8988T (cell line): ENCODE results near the gene CLCF1.

Experiments
- DNase-seq: peaks from one replicate; pipeline ENCODE4 v3.0.0; 2011

The CLCF1 gene

GRCh38 chr11:67373648-67374570 is 511 bp upstream of the CLCF1 start:
- DNase-seq = peak; percentile 98

- peak; percentile 64 for DNase-seq
Measured at GRCh38 chr11:67372321-67372992, 941 bp downstream of the CLCF1 start.

GRCh38 chr11:67371911-67372320 is 1.5 kb downstream of the CLCF1 start:
- peak; percentile 66 for DNase-seq

- DNase-seq = peak; percentile 99
Measured at GRCh38 chr11:67371189-67371910, 2.0 kb downstream of the CLCF1 start.

- no peak for DNase-seq
Measured at GRCh38 chr11:67370351-67371076, 2.9 kb downstream of the CLCF1 start.

- DNase-seq = no peak
Measured at GRCh38 chr11:67369801-67370284, 3.6 kb downstream of the CLCF1 start.

- no peak for DNase-seq
Measured at GRCh38 chr11:67369275-67369674, 4.1 kb downstream of the CLCF1 start.

- DNase-seq = no peak
Measured at GRCh38 chr11:67368621-67369020, 4.8 kb downstream of the CLCF1 start.

GRCh38 chr11:67367761-67368227 is 5.6 kb downstream of the CLCF1 start:
- DNase-seq = no peak

- DNase-seq = no peak
Measured at GRCh38 chr11:67366961-67367760, 6.2 kb downstream of the CLCF1 start.

GRCh38 chr11:67366546-67366945 is 6.9 kb downstream of the CLCF1 start:
- DNase-seq = no peak

GRCh38 chr11:67365736-67366444 is 7.5 kb downstream of the CLCF1 start:
- DNase-seq = no peak

GRCh38 chr11:67364783-67365722 is 8.3 kb downstream of the CLCF1 start:
- DNase-seq = no peak

GRCh38 chr11:67364169-67364568 is 9.2 kb downstream of the CLCF1 start:
- DNase-seq = no peak

- DNase-seq = no peak
Measured at GRCh38 chr11:67357831-67358670, 15.3 kb downstream of the CLCF1 start.

GRCh38 chr11:67356864-67357561 is 16.4 kb downstream of the CLCF1 start:
- peak; percentile 87 for DNase-seq

- no peak for DNase-seq
Measured at GRCh38 chr11:67356387-67356863, 17.0 kb downstream of the CLCF1 start.
